ENCODE results near the gene MRI1.
"Not testable (repeated sequence)": the region's sequence is repeated elsewhere in the genome, so short reads cannot be mapped to it uniquely, and the experiment has no call there.

Gene MRI1

GRCh38 chr19:13764101-13764807 lies at the start of gene MRI1:
Gene MRI1, plus strand, starts transcription at chr19:13764522. Its CDS starts 67 bp downstream, at chr19:13764589.
- peak in 1 of 2 donors; percentile 58 for DNase-seq (ENCODE audit: extremely low read depth in 1 of 2, low read depth in 1 of 2)

DNA sequence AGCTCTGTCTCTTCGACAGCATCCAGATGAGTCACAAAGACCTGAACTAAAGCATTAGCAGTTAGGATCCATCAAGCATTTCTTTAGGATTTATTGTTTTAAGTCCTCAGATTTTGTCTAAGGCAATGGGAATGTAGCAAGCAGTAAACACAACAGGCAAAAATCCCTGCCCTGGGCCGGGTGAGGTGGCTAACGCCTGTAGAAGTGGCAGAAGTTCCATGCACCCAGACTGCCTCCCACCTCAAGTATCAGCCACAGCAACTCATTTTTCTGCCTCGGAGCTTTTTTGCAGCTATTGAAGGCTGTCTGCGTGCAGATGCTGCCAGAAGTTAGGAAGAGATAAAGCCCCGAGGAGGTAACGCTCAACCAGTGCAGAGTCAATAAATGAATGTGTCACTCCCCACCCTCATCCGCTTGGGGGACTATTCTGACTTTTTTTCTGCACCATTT lies 47.1 kb upstream of the MRI1 start:
- no peak for DNase-seq (ENCODE audit: extremely low read depth in 1 of 2, low read depth in 1 of 2)

GRCh38 chr19:13718733-13719132 lies 45.6 kb upstream of the MRI1 start:
- no peak for DNase-seq (ENCODE audit: extremely low read depth in 1 of 2, low read depth in 1 of 2)

GRCh38 chr19:13722146-13722545 lies 42.2 kb upstream of the MRI1 start:
- DNase-seq (ENCODE audit: extremely low read depth in 1 of 2, low read depth in 1 of 2), result no peak

- DNase-seq (ENCODE audit: extremely low read depth in 1 of 2, low read depth in 1 of 2), result no peak
Observed at GRCh38 chr19:13723206-13723605, 41.1 kb upstream of the MRI1 start.

DNA sequence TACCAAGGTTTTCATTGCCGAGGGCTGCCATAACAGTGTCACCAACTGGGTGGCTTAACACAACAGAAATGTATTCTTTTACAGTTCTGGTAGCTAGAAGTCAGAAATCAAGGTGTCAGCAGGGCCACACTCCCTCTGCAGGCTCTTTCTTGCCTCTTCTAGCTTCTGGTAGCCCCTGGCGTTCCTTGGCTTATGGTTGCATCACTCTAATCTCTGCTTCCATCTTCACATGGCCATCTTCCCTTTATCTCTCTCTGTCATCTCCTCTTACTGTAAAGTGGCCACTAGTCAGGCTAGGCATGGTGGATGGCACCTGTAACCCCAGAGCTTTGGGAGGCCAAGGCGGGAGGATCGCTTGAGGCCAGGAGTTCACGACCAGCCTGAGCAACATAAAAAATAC lies 38.0 kb upstream of the MRI1 start:
- DNase-seq (ENCODE audit: extremely low read depth in 1 of 2, low read depth in 1 of 2), result no peak

DNA sequence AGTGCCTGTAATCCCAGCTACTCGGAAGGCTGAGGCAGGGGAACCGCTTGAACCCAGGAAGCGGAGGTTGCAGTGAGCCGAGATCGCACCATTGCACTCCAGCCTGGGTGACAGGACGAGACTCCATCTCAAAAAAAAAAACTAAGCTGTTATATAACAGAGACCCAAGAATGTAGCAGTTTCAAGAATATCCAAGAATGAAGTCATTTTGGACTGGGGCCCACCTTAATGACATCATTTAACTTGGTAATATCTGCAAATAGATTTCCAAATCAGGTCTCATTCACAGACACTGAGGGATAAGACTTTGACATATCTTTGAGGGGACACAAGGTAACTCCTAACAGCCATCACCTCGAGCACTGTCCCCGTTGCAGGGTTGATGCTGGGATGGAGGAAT lies 36.5 kb upstream of the MRI1 start:
- DNase-seq (ENCODE audit: extremely low read depth in 1 of 2, low read depth in 1 of 2), result no peak

DNA sequence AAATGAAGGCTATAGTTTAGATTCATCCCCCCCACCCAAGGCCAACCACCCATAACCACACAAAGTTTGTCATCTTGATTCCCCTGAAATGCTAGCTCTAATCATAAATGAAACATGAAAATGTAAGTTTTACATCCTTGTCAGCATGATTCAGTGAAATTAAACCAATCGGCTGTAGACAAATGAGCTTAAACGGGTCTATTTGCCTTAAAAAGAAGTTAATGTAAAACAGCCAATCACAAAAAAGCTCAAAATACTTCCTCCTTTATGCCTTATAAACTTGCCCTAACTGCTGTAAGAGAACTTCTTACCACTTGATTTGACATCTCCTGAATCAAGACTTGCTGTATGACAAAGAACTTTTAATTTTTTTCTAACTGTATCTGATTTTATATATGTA lies 34.5 kb upstream of the MRI1 start:
- no peak for DNase-seq (ENCODE audit: extremely low read depth in 1 of 2, low read depth in 1 of 2)

DNA sequence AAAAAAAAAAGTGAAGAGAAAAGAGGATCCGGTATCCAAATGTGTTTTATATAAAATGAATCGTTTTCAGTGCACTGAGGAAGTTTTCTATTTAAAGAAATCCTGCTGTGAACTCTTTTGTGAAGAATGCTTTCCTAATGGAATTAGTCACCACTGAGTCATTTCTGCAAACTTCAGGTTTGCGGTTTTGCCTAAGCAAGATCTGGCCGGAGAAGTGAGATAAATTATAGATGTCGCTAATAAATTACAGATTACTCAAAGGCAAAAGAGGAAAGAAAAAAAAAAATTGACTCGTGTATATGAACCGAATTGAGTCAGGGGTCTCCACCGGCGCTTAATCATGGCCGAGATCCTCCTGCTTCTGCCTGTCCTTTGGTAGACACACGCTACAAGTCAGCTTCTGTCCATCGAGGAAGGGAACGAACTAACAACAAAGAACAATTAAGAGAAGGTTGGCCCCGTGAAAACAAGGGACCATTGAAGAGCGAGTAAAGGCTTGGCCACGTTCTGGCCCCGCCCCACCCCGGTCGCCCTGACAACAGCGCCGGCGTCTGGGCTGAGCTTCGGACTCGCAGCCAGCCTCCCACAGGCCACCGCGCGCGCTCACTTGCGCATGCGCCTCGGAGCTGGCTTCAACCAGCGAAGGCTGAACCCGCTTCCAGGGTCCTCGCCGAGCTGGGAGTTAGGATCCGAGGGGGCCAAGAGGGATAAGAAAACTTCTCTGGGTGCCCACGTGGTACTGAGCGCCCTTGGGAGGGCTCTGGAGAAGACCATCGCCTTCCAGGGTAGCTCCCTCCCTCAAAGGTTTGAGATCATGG lies 33.0 kb upstream of the MRI1 start:
- peak; percentile 89 to 91 for DNase-seq (ENCODE audit: extremely low read depth in 1 of 2, low read depth in 1 of 2)

- DNase-seq (ENCODE audit: extremely low read depth in 1 of 2, low read depth in 1 of 2), result no peak
Observed at GRCh38 chr19:13732337-13732736, 32.0 kb upstream of the MRI1 start.

GRCh38 chr19:13734751-13735150 lies 29.6 kb upstream of the MRI1 start:
- no peak for DNase-seq (ENCODE audit: extremely low read depth in 1 of 2, low read depth in 1 of 2)

DNA sequence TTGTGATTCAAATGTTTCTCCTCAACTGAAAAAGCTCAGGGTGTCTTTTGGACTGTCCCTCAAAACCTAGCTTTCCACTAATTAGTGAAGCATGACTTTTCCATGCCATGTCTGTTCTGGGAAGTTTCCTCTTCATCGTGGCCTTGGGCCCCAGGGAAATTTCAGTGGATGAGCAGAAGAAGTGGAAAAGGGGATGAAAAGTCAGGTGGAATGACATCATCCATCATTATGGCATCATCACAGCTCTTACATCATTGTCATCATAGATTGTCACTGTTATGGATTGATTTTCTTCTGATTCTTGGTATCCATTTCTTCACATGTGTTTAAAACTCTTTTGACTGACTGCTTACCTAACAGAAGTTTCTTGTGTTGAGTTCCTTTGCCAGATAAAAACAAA lies 26.2 kb upstream of the MRI1 start:
- no peak for DNase-seq (ENCODE audit: extremely low read depth in 1 of 2, low read depth in 1 of 2)

DNA sequence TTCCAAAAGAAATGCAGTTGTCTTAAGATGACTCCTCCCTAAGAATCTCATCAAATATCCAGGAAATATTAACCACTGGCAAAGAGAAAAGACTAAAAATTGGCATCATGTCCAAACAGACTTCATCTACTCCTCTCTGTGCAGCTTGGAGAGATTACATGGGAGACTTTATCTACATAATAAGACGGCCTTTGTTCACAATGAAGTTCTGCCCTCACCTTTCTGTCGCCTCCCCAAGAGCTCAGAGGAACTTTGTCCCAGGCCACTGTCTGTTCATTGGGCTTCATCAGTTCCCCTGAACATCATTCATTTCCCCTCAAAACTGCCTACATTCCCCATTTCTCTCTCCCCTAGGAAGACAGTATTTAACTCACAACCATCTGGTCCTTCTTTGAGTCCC lies 22.4 kb upstream of the MRI1 start:
- DNase-seq (ENCODE audit: extremely low read depth in 1 of 2, low read depth in 1 of 2), result no peak

- no peak for DNase-seq (ENCODE audit: extremely low read depth in 1 of 2, low read depth in 1 of 2)
Observed at GRCh38 chr19:13742756-13743155, 21.6 kb upstream of the MRI1 start.

DNA sequence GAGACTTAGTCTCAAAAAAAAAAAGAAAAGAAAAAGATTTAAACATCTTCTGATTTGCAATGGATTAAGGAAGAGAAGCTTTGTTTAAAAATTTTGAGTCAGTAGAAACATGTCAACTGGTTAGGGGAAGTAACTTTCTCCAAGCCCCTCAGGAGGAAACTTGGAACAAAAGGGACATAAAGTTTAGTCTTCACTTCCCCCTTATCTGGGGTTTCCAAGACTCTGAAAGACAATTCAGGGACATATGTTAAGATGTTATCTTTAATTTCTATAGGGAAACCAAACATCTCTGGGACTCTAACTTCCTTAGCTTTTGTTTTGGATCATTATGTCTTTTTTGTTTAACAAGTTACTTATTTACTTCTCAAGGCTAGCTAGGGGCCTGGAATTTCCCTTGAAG lies 20.1 kb upstream of the MRI1 start:
- no peak for DNase-seq (ENCODE audit: extremely low read depth in 1 of 2, low read depth in 1 of 2)

- DNase-seq (ENCODE audit: extremely low read depth in 1 of 2, low read depth in 1 of 2), result no peak
Observed at GRCh38 chr19:13747098-13747453, 17.2 kb upstream of the MRI1 start.

- no peak for DNase-seq (ENCODE audit: extremely low read depth in 1 of 2, low read depth in 1 of 2)
Observed at GRCh38 chr19:13748169-13748828, 16.0 kb upstream of the MRI1 start.

DNA sequence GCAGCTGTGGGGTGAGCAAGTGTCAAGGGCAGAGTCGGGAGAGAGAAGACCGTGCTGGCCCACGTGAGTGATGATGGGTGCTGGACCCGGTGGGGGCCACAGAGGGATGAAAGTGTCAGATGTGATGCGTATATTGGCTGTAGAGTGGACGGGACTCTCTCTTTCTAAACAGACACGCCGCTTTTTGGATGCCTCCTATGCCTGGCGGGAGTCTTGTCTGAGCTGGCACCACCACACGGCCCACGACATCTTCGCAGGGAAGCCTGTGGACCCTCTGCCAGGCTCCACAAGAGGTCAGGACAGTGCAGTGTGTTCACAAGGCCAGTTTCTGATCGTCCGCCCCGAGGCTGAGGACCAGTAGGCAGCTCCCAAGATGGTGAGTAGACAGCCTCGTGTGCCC lies 12.9 kb upstream of the MRI1 start:
- no peak for DNase-seq (ENCODE audit: extremely low read depth in 1 of 2, low read depth in 1 of 2)

GRCh38 chr19:13753622-13754021 lies 10.7 kb upstream of the MRI1 start:
- not testable (repeated sequence) for DNase-seq (ENCODE audit: extremely low read depth in 1 of 2, low read depth in 1 of 2)

DNA sequence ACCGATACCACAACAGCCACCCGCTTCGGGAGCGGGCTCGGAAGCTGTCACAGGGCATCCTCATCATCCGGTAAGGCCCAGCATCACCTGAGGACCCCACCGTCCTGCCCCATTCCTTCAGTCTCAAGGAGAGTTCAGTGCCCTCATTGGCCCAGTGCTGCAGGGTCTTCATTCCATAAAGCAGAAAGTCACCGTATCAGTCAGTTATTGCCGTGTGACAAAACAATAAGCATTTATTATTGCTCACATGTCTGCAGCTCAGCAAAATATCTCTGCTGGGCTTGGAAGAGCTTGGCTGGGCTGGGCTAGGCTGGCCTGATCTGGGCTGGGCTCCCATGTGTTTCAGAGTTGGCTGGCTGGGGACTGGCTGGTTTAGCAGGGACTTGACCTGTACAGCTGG lies 8.1 kb upstream of the MRI1 start:
- no peak for DNase-seq (ENCODE audit: extremely low read depth in 1 of 2, low read depth in 1 of 2)

- no peak for DNase-seq (ENCODE audit: extremely low read depth in 1 of 2, low read depth in 1 of 2)
Observed at GRCh38 chr19:13757805-13758772, 6.2 kb upstream of the MRI1 start.

All from stimulated activated CD8-positive, alpha-beta memory T cell treated with anti-CD3 and anti-CD28 coated beads, Interleukin-7, amount 100 ng/mL, for 48 hours (primary cell).